ENCODE results near the gene SH3BGRL2. TPM values are rescaled to one million over a fixed set of nuclear protein-coding genes. Genes with fewer than 3 reads are reported as not detected.

SH3BGRL2 gene
- total and polyA plus RNA-seq, 2 of the 4 experiments (the other 2 are of a cell fraction): 2.4 to 5.6 TPM

DNA sequence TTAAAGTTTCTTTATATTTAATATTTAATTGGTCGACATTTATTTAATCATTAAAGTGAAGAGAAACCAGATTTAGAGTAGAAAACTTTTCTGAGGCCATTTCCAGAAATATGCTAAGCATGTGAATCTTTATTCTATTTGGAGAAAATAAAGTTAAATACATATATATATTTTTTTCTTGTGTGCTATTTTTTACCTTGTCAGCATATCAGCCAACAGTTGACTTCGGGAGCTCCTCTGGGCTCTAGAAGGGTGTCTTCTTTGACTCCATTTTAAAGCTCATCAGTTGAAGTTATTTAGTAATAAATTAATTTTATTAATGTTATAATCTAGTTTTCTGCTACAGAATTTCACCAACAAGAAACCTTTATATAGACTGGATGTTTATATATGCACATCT is 73.1 kb downstream of the SH3BGRL2 start:
- H3K4me2 ChIP-seq (ENCODE audit: low read depth, low read length): no peak overlapping the region
- no peak overlapping the region for H3K23ac ChIP-seq (ENCODE audit: low read depth, low read length)
- no peak overlapping the region for H4K91ac ChIP-seq (ENCODE audit: insufficient read depth, low read depth, low read length)
- H2BK5ac ChIP-seq (ENCODE audit: low read depth, low read length, poor library complexity, severe bottlenecking): no peak overlapping the region
- no peak overlapping the region for H3K9ac ChIP-seq (ENCODE audit: low read depth, low read length)
- no peaks in the 10 kb centered on the region for H4K20me1 ChIP-seq (ENCODE audit: insufficient read depth, low read length)
- no peak overlapping the region for H2AK5ac ChIP-seq (ENCODE audit: low read depth, low read length)
- no peak for ATAC-seq (ENCODE audit: low read depth)
- dilution Hi-C loops (cut with HindIII; ENCODE audit: low sequenced_read_pairs, unreplicated experiment): no loop called here
- POLR2A ChIA-PET (ENCODE audit: unreplicated experiment): no interaction called here
- no peak overlapping the region for H2AK9ac ChIP-seq (replicated peaks; ENCODE audit: low read depth, low read length, poor library complexity)
- no peak overlapping the region for H3K14ac ChIP-seq (replicated peaks; ENCODE audit: low read depth, low read length)
- no TSS peak for BruUV-seq (replicated peaks)
- H3K9me3 ChIP-seq (ENCODE audit: control insufficient read depth, insufficient read depth, low read length): no peaks in the 10 kb centered on the region
- intact Hi-C loops (cut with micrococcal nuclease): no loop called here
- no peak for DNase-seq
- H2BK120ac ChIP-seq (ENCODE audit: low read depth, low read length): no peak overlapping the region
- no CpG with 5 or more reads among the region's 2 CpGs for WGBS, 2 experiments (ENCODE audit: extremely low coverage in 2 of 2, insufficient read length in 1 of 2)
- H4K5ac ChIP-seq (ENCODE audit: low read depth, low read length): no peak overlapping the region
- no peak overlapping the region for H3K4ac ChIP-seq (ENCODE audit: low read depth, low read length)
- no peaks in the 10 kb centered on the region for H3K9me1 ChIP-seq (ENCODE audit: insufficient read depth, low read length)
- CTCF ChIA-PET: interaction anchor here (1.8 kb wide), 1 partner anchor 10 kb away, joined by 4 read pairs; no protein-coding TSS in a partner anchor
- H2AFZ ChIP-seq (replicated peaks; ENCODE audit: low read length, poor library complexity): no peak overlapping the region
- no peak overlapping the region for H3K4me3 ChIP-seq (ENCODE audit: insufficient read depth, low read depth, low read length)
- H3K18ac ChIP-seq (ENCODE audit: low read depth, low read length): no peak overlapping the region
- H3K56ac ChIP-seq (ENCODE audit: extremely low read depth, insufficient read depth, low read length): no peak overlapping the region
- no peak overlapping the region for H4K8ac ChIP-seq (ENCODE audit: low read depth in 2 of 2, low read length in 2 of 2)
- no peaks in the 10 kb centered on the region for H3K4me1 ChIP-seq (ENCODE audit: control insufficient read depth, insufficient read depth, low read length)
- no peak overlapping the region for H2BK20ac ChIP-seq (ENCODE audit: low read depth, low read length)
- H3K27ac ChIP-seq (ENCODE audit: insufficient read depth, low read length): no peak overlapping the region
- H2BK15ac ChIP-seq (ENCODE audit: low read depth, low read length): no peak overlapping the region
- TF ChIP-seq MXI1 (IDR thresholded peaks at IDR 0.05; ENCODE audit: borderline replicate concordance, low read depth, low read length): no peak
- peak; percentile 65 for TF ChIP-seq MAFK (IDR thresholded peaks at IDR 0.05; ENCODE audit: low read depth, low read length)
- H3K79me1 ChIP-seq (ENCODE audit: low read depth in 1 of 2, low read length in 2 of 2): no peaks in the 10 kb centered on the region
- in situ Hi-C loops (cut with MboI; ENCODE audit: low sequenced_read_pairs): no loop called here
- no peaks in the 10 kb centered on the region for H3K36me3 ChIP-seq (ENCODE audit: control insufficient read depth, insufficient read depth, low read length)
- H3K27me3 ChIP-seq (ENCODE audit: control insufficient read depth, insufficient read depth, low read length): no peaks in the 10 kb centered on the region

Data from IMR-90 (cell line).